ENCODE results near the gene HEG1. TPM values are rescaled to one million over a fixed set of nuclear protein-coding genes. Genes with fewer than 3 reads are reported as not detected.

Gene HEG1
- total and polyA plus RNA-seq, 8 donors: 2.3 to 56.9 (median 21.5) TPM

DNA sequence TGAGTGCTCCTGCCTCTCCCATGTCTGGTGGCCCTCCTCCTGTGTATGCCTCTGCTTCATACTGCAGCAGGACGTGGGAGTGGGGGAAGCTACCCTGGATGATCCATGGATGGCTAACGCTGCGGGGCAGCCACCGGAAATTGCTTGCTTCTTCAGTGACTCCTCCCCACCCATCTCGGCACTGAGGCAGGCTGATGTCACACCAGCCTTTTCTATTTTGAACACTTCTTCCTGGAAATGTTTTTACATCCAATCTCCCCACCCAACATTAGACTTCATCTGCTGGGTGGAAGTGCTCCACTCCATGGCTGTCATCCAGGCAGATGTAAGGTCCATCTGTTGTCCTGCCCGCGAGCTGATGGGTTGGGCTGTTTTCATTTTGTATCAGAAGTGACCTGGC is 62.3 kb downstream of the HEG1 start:
- Histone ChIP-seq H3K36me3 (peaks cover 7 to 87% (median 64%) of the 10 kb centered on the region in 4 donors), H3K4me3 (no peak overlapping the region), H3K9me3 (no peaks in the 10 kb centered on the region), H3K27me3 (no peaks in the 10 kb centered on the region), H3K27ac (peak overlapping the region in 3 of 5 donors; percentile 4 to 39 (median 16)), H3K4me1 (peaks cover 0 to 18% (median 8%) of the 10 kb centered on the region in 4 donors)
- WGBS, 5 donors: 63 to 77% (median 73%) methylated on average over 7 of the region's 7 CpGs
- TF ChIP-seq EP300 (IDR thresholded peaks at IDR 0.05) (no peak), POLR2AphosphoS5 (IDR thresholded peaks at IDR 0.05) (no peak), POLR2A (IDR thresholded peaks at IDR 0.05) (no peak)
- TF ChIP-seq, protein P1, sequence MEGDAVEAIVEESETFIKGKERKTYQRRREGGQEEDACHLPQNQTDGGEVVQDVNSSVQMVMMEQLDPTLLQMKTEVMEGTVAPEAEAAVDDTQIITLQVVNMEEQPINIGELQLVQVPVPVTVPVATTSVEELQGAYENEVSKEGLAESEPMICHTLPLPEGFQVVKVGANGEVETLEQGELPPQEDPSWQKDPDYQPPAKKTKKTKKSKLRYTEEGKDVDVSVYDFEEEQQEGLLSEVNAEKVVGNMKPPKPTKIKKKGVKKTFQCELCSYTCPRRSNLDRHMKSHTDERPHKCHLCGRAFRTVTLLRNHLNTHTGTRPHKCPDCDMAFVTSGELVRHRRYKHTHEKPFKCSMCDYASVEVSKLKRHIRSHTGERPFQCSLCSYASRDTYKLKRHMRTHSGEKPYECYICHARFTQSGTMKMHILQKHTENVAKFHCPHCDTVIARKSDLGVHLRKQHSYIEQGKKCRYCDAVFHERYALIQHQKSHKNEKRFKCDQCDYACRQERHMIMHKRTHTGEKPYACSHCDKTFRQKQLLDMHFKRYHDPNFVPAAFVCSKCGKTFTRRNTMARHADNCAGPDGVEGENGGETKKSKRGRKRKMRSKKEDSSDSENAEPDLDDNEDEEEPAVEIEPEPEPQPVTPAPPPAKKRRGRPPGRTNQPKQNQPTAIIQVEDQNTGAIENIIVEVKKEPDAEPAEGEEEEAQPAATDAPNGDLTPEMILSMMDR (IDR thresholded peaks at IDR 0.05): no peak
- intact Hi-C loops (cut with DNase I; ENCODE audit: low total_unique reads): loop anchor here (10.0 kb wide), 1 partner anchor 441 kb away; no protein-coding TSS in a partner anchor
- DNase-seq: peak in 1 of 2 donors; percentile 58

GRCh38 chr3:124992041-124992440 is 63.8 kb downstream of the HEG1 start:
- TF ChIP-seq POLR2A (IDR thresholded peaks at IDR 0.05) (no peak), EP300 (IDR thresholded peaks at IDR 0.05) (no peak), POLR2AphosphoS5 (IDR thresholded peaks at IDR 0.05) (no peak)
- TF ChIP-seq, protein P1 (IDR thresholded peaks at IDR 0.05): no peak
- intact Hi-C loops (cut with DNase I; ENCODE audit: low total_unique reads): loop anchor here (10.0 kb wide), 1 partner anchor 443 kb away; no protein-coding TSS in a partner anchor
- H3K27ac ChIP-seq: no peak overlapping the region
- no peaks in the 10 kb centered on the region for H3K9me3 ChIP-seq
- no peaks in the 10 kb centered on the region for H3K27me3 ChIP-seq
- DNase-seq: no peak
- H3K4me3 ChIP-seq: no peak overlapping the region
- H3K36me3 ChIP-seq: peaks cover 7 to 81% (median 53%) of the 10 kb centered on the region in 4 donors
- peaks cover 0 to 13% (median 7%) of the 10 kb centered on the region in 4 donors for H3K4me1 ChIP-seq
- WGBS, 5 donors: 46 to 82% (median 62%) methylated on average over 5 of the region's 5 CpGs

DNA sequence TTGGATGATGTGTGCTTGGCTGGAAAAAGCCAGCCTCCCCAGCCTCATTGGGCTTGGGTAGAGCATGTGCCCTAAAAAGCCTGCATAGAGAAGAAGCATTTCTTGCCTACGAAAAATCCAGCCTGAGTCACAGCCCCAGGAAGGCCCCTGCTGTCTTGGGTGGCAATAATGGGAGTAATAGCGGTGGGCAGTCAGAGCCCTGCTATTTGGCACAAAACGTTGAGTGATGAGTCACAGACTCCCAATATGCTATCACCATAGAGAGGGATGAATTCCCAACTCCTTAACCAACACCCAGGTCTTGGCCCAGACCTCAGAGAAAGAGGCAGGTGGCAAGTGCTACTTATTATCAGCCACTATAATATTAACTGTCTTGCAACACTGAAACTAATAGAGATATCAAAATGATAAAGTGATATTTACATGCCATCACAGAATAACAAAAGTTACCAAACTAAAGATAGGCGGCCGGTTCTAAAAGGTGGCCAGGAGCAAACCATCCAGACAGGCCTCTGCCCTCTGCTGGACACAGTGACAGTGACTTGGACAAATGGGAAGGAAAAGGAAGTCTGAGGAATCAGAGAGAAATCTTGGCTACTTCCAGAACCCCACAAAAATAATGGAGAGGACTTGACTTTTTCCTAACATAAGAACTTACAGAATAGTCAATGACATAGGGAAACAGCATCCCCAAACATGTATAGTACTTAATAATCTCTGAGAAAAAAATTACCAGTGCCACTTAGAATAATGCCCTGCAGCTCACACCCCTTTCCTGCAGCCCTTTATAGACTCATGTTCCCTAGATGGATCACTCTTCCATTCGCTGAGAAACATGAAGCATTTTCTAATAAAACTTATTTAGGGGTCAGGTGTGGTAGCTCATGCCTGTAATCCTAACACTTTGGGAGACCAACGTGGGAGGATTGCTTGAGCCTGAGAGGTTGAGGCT is 69.3 kb downstream of the HEG1 start:
- DNase-seq: peak in 1 of 2 donors; percentile 49
- WGBS, 5 donors: 60 to 72% (median 62%) methylated on average over 7 of the region's 7 CpGs
- Histone ChIP-seq H3K9me3 (no peaks in the 10 kb centered on the region), H3K36me3 (peaks cover 4 to 41% (median 27%) of the 10 kb centered on the region in 4 donors), H3K27me3 (no peaks in the 10 kb centered on the region), H3K4me3 (no peak overlapping the region), H3K4me1 (peaks cover 0 to 24% (median 19%) of the 10 kb centered on the region in 4 donors), H3K27ac (peak overlapping the region in 4 of 5 donors; percentile 59 to 77 (median 74))
- TF ChIP-seq POLR2A (IDR thresholded peaks at IDR 0.05) (no peak), POLR2AphosphoS5 (IDR thresholded peaks at IDR 0.05) (no peak), EP300 (IDR thresholded peaks at IDR 0.05) (no peak)
- TF ChIP-seq, protein P1 (IDR thresholded peaks at IDR 0.05): peak in 5 of 7 experiments; percentile 25 to 55 (median 42)
- intact Hi-C loops (cut with DNase I; ENCODE audit: low total_unique reads): no loop called here

GRCh38 chr3:124985349-124985748 is 70.4 kb downstream of the HEG1 start:
- intact Hi-C loops (cut with DNase I; ENCODE audit: low total_unique reads): no loop called here
- DNase-seq: no peak
- Histone ChIP-seq H3K4me1 (peaks cover 0 to 25% (median 20%) of the 10 kb centered on the region in 4 donors), H3K9me3 (no peaks in the 10 kb centered on the region), H3K36me3 (peaks cover 2 to 32% (median 20%) of the 10 kb centered on the region in 4 donors), H3K27me3 (no peaks in the 10 kb centered on the region), H3K27ac (peak overlapping the region; percentile 19 to 77 (median 71)), H3K4me3 (no peak overlapping the region)
- TF ChIP-seq POLR2AphosphoS5 (IDR thresholded peaks at IDR 0.05): peak in 2 of 3 donors; percentile 7 to 17
- TF ChIP-seq, protein P1 (IDR thresholded peaks at IDR 0.05): no peak
- WGBS, 5 donors: 57 to 83% (median 74%) methylated on average over 4 of the region's 4 CpGs

Measured in stomach (tissue), 9 donors.